Renal pelvis (tissue), 4 donors: Measurements from ENCODE around the gene ROPN1L. TPM values are rescaled to one million over a fixed set of nuclear protein-coding genes. Genes with fewer than 3 reads are reported as not detected.

ENCODE experiments used
- DNase-seq: peaks from one replicate; pipeline ENCODE4 v3.0.0-alpha.2; 2013
- polyA plus RNA-seq, 3 donors: library from polyadenylated mRNA; unstranded; fragments of 120-200 nt; gene quantifications; one replicate each; pipeline ENCODE4 v1.2.1, GENCODE V29; 2013; ENCODE audit not compliant: insufficient read length in 3 of 3

Gene ROPN1L
- polyA plus RNA-seq, 3 donors: 0.67 to 0.97 (median 0.86) TPM

DNA sequence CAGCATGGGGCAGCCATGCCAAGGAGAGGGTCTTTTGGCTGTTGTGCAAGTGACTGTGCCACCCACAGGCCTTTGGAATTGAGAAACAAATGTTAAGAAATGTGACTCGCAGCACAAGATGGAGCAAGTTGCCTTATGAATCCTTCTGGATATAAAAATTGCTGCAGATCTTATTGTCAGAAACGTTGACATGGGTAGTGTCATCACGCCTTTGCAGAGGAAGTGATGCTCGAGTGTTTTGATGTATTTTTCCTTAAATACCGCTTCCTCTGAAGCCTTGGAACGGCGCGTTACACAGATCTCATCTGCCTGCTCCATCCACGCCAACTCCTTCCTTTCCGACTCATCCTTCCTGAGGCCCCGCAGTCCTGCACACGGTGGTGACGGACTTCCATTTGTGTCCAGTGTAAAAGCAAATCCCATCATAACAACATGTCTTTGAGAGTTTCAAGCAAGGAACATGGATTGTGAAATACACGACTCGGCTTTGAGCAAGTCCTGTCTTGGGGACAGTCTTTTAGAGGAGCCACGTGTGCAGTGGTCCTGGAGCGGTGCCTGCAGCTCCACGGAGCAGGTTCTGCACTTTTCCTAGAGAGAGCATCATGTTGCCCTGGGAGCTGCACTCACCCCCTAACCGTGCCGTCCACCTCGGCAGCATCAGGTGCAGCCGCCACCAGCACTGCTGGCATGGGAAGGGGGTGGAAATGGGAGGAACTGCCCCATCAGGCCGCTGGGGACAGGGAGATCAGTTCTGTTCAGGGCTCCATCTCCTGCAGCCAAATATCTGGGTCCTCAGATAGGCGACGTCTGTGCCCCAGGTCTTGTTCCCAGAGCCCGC lies 15.1 kb downstream of the ROPN1L start:
- DNase-seq: no peak

DNA sequence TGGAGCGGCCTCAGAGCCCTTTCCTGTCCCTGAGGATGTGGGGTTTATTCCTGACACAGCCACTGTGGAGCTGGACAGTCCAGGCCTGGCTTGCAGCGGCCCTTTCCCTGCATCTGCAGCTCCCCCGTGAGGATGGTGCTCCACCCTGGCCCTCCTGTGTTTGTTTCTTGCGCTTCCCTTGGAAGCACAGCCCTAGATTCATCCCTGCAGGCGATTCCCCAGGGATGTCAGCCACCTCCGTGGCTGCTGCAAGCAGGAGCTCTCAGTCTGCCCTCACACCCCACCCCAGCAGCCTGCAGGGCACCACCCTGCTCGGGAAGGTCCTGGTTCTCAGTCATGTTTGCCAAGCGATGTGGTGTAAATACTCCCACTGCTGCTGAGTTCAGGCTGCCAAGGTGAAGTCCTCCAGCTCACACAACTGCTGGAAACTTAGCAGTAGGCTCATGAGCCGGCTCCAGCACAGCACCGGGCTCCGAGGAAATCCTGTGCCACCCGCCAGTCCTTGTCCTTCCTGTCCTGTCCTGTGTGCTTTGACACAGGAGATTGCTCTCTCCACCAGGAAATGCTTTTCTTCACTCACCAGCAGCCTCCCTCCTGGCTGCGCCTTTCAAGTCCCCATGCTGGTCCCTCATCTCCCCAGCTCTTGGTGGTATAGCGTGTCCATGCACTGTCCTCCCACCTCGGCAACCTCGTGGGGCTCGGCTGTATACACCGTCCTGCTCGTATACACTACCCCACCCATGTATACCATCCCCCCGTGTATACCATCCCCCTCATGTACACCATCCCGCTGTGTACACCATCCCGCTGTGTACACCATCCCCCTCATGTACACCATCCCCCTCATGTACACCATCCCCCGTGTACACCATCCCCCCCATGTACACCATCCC lies 16.2 kb downstream of the ROPN1L start:
- no peak for DNase-seq

GRCh38 chr5:10459080-10460055 lies 17.7 kb downstream of the ROPN1L start:
- no peak for DNase-seq

- no peak for DNase-seq
Measured at GRCh38 chr5:10460252-10460906, 18.7 kb downstream of the ROPN1L start.

DNA sequence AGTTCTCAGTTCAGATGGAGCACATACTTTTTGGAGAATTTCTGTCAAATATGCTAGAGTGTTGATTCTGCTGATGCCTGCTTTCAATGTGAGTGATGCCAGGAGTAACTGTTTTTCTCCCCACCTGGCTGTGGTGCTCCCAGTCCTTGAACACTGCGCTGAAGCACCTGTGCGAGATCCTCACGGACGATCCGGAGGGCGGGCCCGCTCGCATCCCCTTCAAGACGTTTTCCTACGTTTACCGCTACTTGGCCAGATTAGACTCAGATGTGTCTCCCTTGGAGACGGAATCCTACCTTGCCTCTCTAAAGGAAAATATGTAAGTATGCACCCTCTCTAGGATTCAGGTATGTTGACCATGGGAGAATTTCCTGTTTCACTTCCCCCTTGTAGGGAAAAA lies 19.4 kb downstream of the ROPN1L start:
- no peak for DNase-seq

DNA sequence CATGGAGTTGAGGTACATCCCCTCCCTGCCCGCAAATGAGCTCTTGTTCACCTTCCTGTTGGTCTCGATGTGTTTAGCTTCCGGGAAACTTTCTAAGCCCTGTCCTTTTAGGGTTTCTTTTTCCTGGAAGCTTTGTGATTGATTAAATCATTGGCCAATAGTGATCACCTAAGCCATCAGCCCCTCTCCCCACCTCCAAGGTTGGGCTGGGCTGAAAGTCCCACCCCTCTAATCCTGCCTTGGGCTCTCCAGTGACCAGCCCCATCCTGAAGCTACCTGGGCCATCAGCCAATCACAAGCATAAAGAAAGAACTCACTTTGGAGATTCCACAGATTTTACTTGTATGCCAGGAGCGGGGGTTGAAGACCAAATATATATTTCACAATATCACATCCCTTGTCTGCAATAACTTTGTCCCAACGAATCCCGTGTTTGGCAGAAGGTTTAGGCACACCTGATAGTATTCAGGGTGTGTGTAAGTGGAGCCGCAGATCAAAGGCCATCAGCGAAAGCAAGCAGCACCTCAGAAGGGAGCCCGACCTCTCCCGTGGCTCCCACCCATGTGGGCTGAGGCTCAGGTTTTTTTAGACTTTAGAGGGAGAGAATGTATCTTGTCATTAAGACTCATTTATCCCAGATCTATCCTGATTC lies 20.4 kb downstream of the ROPN1L start:
- no peak for DNase-seq

DNA sequence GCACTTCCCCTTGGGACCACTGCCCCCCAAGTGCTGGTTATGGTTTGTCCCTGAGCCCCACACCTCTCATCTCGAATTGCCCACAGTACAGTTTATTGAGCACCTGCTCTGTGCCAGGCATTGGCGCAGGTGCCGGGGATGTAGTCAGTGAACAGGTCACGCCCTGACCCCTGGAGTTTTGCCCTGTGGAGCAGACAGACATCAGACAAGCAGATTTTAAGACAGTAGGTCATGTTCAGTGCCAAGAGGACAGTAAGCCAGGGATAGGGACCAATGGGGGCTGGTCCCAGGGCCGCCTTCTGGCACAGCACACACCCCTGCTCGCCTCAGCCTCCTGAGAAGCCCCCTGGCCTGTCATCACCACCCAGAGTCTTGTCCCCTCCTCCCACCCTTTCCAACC lies 21.9 kb downstream of the ROPN1L start:
- no peak for DNase-seq

DNA sequence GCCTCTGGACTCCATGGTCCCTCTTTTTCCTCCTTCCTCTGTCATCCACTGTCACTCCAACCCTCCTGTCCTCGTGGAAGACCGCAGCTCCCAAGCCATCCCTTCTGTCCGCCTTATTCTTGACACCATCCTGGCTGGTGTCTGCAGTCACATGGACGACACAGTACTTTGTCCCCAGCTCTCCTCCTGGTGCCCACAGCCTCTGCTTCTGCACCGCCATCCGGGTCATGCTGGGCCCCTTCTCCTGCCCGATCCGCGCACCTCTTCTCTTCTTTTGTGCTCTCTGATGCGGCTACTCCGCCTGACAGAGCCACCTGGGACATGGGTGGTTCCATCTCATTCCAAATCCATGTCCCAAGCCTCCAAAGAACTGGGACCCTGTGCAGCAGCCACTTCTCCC lies 22.5 kb downstream of the ROPN1L start:
- DNase-seq: no peak

GRCh38 chr5:10465726-10466125 lies 24.0 kb downstream of the ROPN1L start:
- DNase-seq: no peak

DNA sequence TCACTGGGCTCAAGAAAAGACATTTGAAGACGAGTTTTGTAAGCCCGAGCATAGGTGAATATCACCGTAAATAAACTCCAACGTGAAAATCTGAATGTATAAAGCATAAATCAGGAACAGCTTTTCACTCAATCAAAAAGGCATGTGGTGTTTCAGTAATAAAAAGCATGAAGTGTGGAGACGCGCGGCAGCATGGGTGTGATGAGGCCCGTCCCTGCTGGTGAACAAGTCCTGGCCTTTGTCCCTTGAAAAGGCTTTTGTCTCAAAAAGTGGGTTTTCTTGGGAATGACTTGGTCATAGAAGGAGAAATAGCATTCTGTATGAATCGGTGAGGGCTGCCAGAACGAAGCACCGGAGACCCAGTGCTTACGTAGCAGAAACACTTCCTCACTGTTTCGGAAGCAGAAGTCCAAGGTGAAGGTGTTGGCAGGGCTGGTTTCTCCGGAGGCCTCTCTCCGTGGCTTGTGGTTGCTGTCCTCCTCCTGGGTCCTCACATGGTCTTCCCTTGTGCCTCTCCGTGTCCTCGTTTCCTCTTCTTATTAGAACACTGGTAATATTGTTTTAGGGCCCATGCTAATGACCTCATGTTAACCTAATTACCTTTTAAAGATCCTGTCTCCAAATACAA lies 24.9 kb downstream of the ROPN1L start:
- no peak for DNase-seq

DNA sequence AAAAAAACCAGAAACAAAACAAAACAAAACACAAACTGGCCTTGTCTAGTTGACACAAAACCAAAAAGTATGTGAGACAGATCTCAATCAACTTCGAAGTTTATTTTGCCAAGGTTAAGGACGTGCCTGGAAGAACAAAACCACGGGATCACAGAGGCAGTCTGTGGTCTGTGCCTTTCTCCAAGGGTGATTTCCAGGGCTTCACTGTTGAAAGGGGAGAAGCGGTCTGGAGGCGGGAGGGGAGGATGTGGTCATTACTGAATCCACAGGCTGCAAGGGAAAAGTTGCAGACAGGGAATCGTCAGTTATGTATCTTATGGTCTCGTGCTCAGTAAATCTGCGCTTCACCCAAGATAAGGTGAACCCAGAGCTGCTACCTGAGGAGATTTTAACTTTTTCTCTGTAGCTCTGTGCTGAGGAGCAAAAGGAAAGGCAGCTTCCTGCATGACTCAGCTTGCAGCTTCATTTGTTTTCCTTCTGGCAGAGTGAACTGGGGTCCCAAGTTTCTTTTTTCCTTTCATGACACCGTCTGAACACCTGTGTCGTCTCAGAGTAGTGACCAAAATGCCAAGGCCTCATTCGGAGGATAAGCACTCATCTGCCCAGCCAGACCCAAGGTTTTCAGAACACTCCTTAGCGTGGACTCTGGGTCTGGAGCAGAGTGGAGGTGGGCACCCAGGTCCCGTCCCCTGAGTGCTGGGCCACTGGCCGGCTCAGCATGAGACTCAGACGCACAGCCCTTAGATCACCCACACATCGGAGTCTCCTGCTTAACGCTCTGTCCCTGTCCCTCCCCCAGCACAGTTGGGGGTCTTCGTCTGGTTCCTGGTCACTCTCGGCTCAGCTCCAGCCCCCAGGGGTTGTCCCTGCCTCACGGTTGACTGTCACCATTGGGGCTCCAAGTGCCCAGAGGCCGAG lies 25.9 kb downstream of the ROPN1L start:
- DNase-seq: peak; percentile 35

DNA sequence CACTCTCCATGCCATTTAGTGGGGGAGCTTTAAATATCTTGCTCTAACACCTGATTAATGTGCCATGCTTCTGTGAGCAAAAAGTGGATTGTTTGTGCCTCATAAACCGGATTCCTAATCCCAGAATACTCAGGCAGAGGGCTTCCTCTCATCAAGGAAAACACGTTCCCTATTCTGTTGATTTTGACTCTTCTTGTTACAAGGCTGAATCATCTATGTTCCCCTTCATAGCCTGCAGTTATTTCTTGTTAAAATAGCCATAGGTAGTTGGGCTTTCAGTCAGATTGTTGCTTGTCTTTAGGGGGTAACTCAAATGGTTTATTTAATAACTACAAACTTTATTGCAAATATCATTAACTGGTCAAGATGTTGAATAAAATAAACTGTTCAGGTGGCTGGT lies 26.6 kb downstream of the ROPN1L start:
- no peak for DNase-seq

DNA sequence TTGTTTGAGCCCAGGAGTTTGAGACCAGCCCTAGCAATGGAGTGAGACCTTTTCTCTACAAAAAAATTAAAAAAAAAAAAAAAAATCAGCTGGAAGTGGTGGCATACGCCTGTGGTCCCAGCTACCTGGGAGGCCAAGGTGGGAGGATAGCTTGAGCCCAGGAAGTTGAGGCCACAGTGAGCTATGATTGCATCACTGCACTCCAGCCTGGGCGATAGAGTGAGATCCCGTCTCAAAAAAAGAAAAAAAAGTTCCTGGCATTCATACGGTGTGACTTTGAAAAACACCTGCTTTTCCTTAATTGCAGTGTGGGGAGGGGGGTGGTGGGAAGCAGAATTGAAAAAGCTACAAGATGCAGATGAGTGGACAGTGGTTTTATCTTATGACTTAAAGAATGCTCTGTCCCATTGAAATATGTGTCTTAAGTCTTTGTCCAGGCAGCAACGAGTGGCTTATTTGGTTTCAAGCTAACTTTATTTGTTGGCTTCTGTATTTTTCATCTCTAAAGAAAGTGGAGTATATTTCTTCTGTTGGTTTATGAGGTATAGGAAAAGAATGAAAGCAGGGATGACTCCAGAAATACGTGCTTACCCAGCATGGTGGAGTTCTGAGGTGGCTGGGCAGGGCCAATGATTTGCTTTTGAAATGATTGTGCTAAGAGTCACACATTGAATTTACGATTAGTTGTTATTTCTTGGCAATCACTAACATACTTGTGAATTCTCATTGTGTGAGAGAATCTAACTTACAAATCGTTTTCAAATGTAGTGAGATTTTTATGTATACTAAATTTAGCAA lies 27.8 kb downstream of the ROPN1L start:
- no peak for DNase-seq

DNA sequence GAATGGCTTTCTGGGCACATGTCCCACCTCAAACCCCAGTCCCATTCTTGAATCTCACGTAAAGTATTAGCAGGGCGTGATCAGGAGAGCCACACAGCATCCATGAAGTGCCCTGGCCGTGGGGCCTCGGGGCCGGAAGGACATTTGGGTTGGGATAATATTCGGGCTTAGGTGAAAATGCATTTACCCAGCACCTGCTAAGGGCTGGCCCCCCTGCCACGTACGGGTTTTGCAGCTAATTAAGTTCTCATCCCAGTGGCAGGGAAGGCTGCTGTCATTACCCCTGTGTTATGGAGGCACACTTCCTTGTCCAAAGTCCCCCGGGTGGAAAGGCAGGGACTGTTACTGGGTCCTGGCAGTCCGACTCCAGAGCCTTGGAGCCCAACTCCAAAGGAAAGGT lies 29.0 kb downstream of the ROPN1L start:
- no peak for DNase-seq

DNA sequence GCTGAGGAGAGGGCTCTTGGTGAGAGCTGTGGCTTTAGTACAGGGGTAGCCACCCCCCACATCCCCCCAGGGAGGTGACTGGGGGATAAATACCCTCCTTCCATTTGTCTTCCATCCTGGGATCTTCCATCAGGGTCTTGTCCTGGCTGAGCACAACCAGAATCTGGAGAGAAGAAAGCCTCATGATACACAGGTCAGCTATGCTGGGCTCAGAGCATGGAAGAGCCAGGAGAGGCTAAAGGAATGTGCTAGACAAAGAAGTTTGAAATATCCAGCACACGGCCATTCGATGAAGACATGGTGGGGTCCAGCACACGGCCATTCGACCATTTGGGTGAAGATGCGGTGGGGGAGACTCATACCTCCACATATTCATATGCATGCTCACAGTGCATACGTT lies 30.0 kb downstream of the ROPN1L start:
- no peak for DNase-seq

DNA sequence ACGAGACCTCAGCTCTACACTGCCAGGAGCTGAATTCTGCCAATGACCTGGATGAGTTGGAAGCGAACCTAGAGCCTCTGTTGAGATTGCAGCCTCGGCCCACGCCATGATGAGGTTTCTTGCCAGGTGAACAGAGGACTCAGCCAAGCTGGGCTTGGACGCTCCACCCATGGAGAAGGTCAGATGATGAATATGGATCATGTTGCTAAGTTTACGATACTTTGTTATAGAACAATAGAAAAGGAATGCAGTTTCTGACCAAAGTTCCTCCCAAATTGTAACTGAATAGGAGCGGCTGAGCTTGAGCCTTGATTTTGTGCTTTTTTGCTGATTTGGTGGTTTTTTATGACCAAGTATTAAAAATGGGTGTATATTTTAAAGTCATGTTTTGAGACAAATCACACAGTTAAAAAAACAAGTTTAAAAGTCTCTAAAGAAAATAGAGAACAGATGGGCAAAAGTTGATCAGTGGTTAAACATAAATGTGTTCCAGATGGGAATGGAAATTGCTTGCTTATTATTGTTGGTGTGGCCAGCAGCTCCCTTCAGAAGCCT lies 32.9 kb downstream of the ROPN1L start:
- DNase-seq: no peak

DNA sequence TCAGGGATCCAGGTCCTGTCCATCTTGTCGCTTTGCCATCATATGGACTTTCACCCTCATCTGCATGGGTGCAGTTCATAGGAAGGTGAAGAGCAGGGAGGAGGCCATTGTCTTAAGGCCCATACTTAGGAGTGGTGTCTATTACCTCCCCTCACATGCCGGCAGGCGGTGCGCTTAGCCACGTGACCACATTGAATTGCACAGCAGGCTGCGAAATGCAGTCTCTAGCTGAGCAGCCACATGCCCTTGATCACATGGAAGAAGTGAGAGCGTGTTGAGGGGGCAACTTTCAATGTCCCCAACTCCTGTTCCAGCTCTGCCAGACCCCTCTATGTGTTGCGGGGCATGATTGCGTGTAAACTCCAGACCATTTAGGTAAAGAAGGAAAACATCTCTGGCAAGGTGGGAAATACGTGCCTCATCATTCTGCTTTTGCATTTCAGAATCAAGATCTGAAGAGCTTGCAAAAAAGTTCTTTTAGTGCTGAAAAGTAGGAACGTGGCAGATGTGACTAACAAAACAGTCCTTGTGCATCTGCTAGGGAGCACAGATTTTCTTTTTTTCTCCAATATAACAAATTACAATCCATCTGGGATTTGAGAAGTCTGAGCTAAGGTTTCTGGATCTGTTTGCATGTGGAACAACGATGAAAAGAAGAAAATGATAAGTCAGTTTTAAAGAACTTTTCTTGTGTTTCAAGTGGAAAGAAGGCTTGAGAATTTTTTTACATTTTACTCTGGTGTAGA lies 34.4 kb downstream of the ROPN1L start:
- DNase-seq: no peak
